HG03354 (cell line): Measurements from ENCODE around the gene ADARB2.

Source experiments
- ATAC-seq: cut with Tn5 transposase; IDR thresholded peaks from one replicate; pipeline ENCODE4 v1.9.1; 2021; ENCODE audit warnings: mild to moderate bottlenecking; ENCODE audit not compliant: unreplicated experiment, poor library complexity, severe bottlenecking

Gene ADARB2

GRCh38 chr10:1274111-1274661 lies 463.1 kb downstream of the ADARB2 start:
- no peak for ATAC-seq

GRCh38 chr10:1273372-1274105 lies 463.8 kb downstream of the ADARB2 start:
- ATAC-seq: no peak

GRCh38 chr10:1272777-1273161 lies 464.6 kb downstream of the ADARB2 start:
- no peak for ATAC-seq

GRCh38 chr10:1272079-1272776 lies 465.1 kb downstream of the ADARB2 start:
- no peak for ATAC-seq

- ATAC-seq: no peak
These were observed 466.4 kb downstream of the ADARB2 start for GRCh38 chr10:1270906-1271305.

- ATAC-seq: no peak
These were observed 466.8 kb downstream of the ADARB2 start for GRCh38 chr10:1270490-1270889.

- no peak for ATAC-seq
These were observed 468.5 kb downstream of the ADARB2 start for GRCh38 chr10:1268831-1269230.

GRCh38 chr10:1267568-1267967 lies 469.8 kb downstream of the ADARB2 start:
- ATAC-seq: no peak

GRCh38 chr10:1267148-1267547 lies 470.2 kb downstream of the ADARB2 start:
- ATAC-seq: no peak

GRCh38 chr10:1266033-1266802 lies 471.1 kb downstream of the ADARB2 start:
- no peak for ATAC-seq

- no peak for ATAC-seq
These were observed 473.3 kb downstream of the ADARB2 start for GRCh38 chr10:1264001-1264400.

- no peak for ATAC-seq
These were observed 480.1 kb downstream of the ADARB2 start for GRCh38 chr10:1257274-1257673.

- no peak for ATAC-seq
These were observed 480.9 kb downstream of the ADARB2 start for GRCh38 chr10:1256432-1256725.

GRCh38 chr10:1255600-1256431 lies 481.5 kb downstream of the ADARB2 start:
- ATAC-seq: no peak

GRCh38 chr10:1255118-1255517 lies 482.2 kb downstream of the ADARB2 start:
- ATAC-seq: no peak

GRCh38 chr10:1253523-1254353 lies 483.6 kb downstream of the ADARB2 start:
- ATAC-seq: no peak

- no peak for ATAC-seq
These were observed 485.6 kb downstream of the ADARB2 start for GRCh38 chr10:1251769-1252168.

GRCh38 chr10:1249142-1249920 lies 488.0 kb downstream of the ADARB2 start:
- ATAC-seq: no peak
